ENCODE measurements around the gene MYBPH.

Gene MYBPH, protein sequence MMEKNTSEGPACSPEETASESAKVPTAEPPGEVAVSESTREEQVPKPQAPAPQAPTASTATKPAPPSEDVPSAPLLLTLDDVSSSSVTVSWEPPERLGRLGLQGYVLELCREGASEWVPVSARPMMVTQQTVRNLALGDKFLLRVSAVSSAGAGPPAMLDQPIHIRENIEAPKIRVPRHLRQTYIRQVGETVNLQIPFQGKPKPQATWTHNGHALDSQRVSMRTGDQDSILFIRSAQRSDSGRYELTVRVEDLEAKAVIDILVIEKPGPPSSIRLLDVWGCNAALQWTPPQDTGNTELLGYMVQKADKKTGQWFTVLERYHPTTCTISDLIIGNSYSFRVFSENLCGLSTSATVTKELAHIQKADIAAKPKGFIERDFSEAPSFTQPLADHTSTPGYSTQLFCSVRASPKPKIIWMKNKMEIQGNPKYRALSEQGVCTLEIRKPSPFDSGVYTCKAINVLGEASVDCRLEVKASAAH

DNA sequence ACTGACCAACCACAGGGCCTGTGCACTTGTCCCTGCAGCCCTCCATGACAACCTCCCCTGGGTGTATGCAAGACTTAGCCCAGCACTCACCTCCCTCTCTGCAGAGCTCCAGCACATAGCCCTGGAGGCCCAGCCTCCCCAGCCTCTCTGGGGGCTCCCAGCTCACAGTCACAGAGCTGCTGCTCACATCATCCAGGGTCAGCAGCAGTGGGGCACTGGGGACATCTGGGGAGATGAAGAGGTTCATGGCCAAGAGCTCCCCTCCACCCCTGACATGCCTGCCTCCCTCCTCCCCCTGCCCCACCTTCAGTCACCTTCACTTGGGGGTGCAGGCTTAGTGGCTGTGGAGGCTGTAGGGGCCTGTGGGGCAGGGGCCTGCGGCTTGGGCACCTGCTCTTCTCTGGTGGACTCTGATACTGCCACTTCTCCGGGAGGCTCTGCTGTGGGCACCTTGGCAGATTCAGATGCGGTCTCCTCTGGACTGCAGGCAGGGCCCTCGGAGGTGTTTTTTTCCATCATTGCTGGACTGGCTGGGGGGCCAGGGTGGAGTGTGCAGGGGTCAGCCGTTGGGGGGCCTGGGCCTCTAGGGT lies at the start of gene MYBPH:
Gene MYBPH (minus strand): TSS at position 590 of the 590 bp plus-strand sequence. CDS start 71 bp downstream, at position 519.
- no peaks in the 10 kb centered on the region for H3K36me3 ChIP-seq (ENCODE audit: control insufficient read depth, insufficient read depth, low read length)
- H3K4me1 ChIP-seq (ENCODE audit: control insufficient read depth, insufficient read depth, low read length) = no peaks in the 10 kb centered on the region
- H3K4me3 ChIP-seq (ENCODE audit: low read length) = no peak within 1 kb of the TSS
- H3K9ac ChIP-seq (ENCODE audit: low read length) = no peak within 1 kb of the TSS
- H3K27me3 ChIP-seq (ENCODE audit: control insufficient read depth, insufficient read depth, low read length) = no peaks in the 10 kb centered on the region
- no peak within 1 kb of the TSS for H3K27ac ChIP-seq (ENCODE audit: low read depth, low read length)

DNA sequence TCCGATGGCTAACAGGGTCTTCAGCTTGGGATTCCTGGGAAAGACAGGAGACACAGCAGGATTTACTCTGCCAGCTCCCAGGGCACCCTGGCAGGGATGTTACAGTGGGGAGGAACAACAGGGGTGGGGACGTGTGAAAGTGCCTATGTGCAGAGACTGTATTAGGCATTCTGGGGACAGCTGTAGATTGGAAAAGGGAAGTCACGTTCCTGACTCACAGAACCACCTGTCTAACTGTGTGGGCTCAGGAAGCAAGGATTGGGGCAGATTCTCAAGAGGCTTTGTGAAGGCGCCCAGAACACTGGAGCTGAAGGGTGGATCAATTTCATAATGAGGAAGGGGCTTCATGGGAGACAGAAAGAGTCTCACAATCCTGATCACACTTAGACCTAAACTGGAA lies 49.4 kb upstream of the MYBPH start:
- no peak overlapping the region for H3K4me3 ChIP-seq (ENCODE audit: low read length)
- no peak overlapping the region for H3K9ac ChIP-seq (ENCODE audit: low read length)
- no peaks in the 10 kb centered on the region for H3K4me1 ChIP-seq (ENCODE audit: control insufficient read depth, insufficient read depth, low read length)
- no peaks in the 10 kb centered on the region for H3K27me3 ChIP-seq (ENCODE audit: control insufficient read depth, insufficient read depth, low read length)
- H3K27ac ChIP-seq (ENCODE audit: low read depth, low read length) = no peak overlapping the region
- no peaks in the 10 kb centered on the region for H3K36me3 ChIP-seq (ENCODE audit: control insufficient read depth, insufficient read depth, low read length)

GRCh38 chr1:203223012-203223775 lies 47.6 kb upstream of the MYBPH start:
- no peaks in the 10 kb centered on the region for H3K36me3 ChIP-seq (ENCODE audit: control insufficient read depth, insufficient read depth, low read length)
- no peak overlapping the region for H3K9ac ChIP-seq (ENCODE audit: low read length)
- no peaks in the 10 kb centered on the region for H3K27me3 ChIP-seq (ENCODE audit: control insufficient read depth, insufficient read depth, low read length)
- no peak overlapping the region for H3K27ac ChIP-seq (ENCODE audit: low read depth, low read length)
- no peak overlapping the region for H3K4me3 ChIP-seq (ENCODE audit: low read length)
- no peaks in the 10 kb centered on the region for H3K4me1 ChIP-seq (ENCODE audit: control insufficient read depth, insufficient read depth, low read length)

- Histone ChIP-seq H3K27me3 (ENCODE audit: control insufficient read depth, insufficient read depth, low read length) (peaks cover 6% of the 10 kb centered on the region), H3K9ac (ENCODE audit: low read length) (no peak overlapping the region), H3K4me1 (ENCODE audit: control insufficient read depth, insufficient read depth, low read length) (no peaks in the 10 kb centered on the region), H3K27ac (ENCODE audit: low read depth, low read length) (no peak overlapping the region), H3K4me3 (ENCODE audit: low read length) (no peak overlapping the region), H3K36me3 (ENCODE audit: control insufficient read depth, insufficient read depth, low read length) (no peaks in the 10 kb centered on the region)
These were observed 44.3 kb upstream of the MYBPH start for GRCh38 chr1:203219934-203220333.

DNA sequence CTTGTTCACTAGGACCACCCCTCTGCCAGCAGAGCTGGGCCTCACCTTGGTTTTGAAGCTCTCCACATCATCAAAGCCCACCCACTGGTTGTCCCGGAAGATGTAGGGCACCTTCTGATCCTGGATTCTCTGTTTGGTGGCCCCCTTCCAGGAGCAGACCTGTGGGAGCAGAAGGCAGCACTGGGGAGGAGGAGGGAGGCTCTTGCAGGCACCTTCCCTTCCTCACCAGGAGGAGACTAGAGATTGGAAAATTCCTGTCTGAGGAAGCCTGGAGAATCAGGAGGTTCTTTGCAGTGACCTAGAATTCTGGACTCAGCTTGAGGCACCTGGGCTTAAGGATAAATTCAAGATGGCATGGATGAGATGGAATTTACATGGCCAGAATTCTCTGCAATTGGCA lies 43.5 kb upstream of the MYBPH start:
- Histone ChIP-seq H3K27ac (ENCODE audit: low read depth, low read length) (no peak overlapping the region), H3K4me3 (ENCODE audit: low read length) (no peak overlapping the region), H3K36me3 (ENCODE audit: control insufficient read depth, insufficient read depth, low read length) (no peaks in the 10 kb centered on the region), H3K9ac (ENCODE audit: low read length) (no peak overlapping the region), H3K4me1 (ENCODE audit: control insufficient read depth, insufficient read depth, low read length) (no peaks in the 10 kb centered on the region), H3K27me3 (ENCODE audit: control insufficient read depth, insufficient read depth, low read length) (peaks cover 6% of the 10 kb centered on the region)

DNA sequence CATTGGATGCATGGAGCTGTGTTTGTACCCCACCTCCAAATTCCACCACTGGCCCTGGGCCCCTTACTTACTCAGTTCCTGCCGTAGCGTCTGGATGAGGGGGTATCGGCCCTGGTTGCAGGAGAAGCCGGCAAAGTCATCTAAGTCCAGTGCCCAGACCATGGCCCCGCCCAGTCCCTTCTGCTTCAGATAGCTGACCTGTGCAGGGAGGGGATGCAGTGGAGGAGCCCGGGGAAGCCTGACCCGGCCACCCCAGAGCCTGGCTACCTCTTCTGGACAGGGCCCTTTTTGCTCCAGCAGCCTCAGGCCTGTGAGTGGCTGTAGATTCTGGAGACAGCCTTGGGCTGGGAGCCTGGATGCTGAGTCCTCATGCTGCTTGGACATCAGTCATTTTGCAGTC lies 42.0 kb upstream of the MYBPH start:
- Histone ChIP-seq H3K36me3 (ENCODE audit: control insufficient read depth, insufficient read depth, low read length) (no peaks in the 10 kb centered on the region), H3K27ac (ENCODE audit: low read depth, low read length) (no peak overlapping the region), H3K27me3 (ENCODE audit: control insufficient read depth, insufficient read depth, low read length) (peaks cover 6% of the 10 kb centered on the region), H3K4me3 (ENCODE audit: low read length) (no peak overlapping the region), H3K4me1 (ENCODE audit: control insufficient read depth, insufficient read depth, low read length) (no peaks in the 10 kb centered on the region), H3K9ac (ENCODE audit: low read length) (no peak overlapping the region)

DNA sequence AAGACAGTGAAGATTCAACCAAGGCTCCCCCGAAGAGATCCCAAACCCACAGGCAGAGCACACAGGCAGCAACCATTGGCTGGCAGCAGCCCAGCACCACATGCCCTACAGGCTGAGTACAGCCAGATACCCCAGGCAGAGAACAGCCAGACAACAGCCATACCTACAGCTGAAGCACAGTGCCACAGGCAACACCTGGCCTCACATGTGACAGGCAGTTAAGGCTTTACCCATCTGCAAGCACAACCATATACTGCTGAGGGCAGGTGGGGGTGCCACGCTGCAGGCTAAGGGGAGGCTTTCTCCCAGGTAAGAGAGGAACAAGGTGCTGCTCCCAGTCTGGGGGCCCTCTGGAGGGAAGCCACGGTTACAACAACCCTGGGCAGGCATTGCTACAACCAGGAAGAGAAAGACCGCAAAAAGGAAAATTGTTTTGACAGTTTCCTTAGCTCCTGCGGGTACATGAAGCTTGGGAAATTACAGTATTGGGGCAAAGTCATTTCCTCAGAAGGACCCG lies 41.6 kb upstream of the MYBPH start:
- H3K27me3 ChIP-seq (ENCODE audit: control insufficient read depth, insufficient read depth, low read length) = peaks cover 6% of the 10 kb centered on the region
- H3K4me3 ChIP-seq (ENCODE audit: low read length) = no peak overlapping the region
- H3K9ac ChIP-seq (ENCODE audit: low read length) = no peak overlapping the region
- H3K4me1 ChIP-seq (ENCODE audit: control insufficient read depth, insufficient read depth, low read length) = no peaks in the 10 kb centered on the region
- H3K27ac ChIP-seq (ENCODE audit: low read depth, low read length) = no peak overlapping the region
- H3K36me3 ChIP-seq (ENCODE audit: control insufficient read depth, insufficient read depth, low read length) = no peaks in the 10 kb centered on the region

DNA sequence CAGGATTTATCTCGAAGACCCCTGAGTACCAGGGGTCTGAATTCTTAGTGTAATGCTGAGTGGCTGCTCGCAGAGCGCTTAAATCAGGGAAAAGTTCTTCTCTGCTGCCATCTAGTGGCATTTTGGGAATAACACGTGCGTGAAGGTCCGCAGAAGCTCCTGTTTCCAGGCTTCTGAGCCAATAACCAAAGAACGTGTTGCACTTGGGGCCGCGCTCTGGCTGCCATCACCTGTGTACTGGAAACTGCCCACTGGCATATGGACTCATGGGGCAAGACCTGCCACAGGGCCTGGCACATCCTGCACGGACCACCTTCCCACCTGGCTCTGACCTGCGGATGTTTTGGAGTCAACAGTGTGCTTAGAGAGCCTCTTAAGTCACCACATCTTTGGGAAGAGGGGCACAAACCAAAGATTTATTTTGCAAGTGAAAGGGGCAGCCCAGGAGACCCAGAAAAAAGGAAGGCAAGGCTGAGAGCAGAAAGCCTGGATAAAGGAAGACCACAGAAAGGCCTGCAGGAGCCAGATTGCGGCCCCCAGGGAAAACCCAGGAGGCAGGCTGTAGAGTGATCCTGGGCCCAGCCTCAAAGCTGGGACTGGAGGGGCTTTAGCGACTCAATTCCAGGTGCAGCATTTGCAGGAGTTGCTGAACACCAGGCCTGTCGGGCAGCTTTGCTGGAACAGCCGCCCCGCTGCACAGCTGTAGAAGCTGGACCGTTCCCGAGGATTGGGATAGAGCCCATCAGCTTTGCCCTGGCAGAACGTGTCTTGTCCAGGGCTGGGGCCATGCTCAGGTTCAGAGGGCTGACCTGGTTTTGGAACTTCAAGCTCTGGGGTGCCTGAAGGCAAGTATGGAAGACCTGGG lies 40.9 kb upstream of the MYBPH start:
- Histone ChIP-seq H3K27ac (ENCODE audit: low read depth, low read length) (no peak overlapping the region), H3K9ac (ENCODE audit: low read length) (no peak overlapping the region), H3K4me1 (ENCODE audit: control insufficient read depth, insufficient read depth, low read length) (no peaks in the 10 kb centered on the region), H3K27me3 (ENCODE audit: control insufficient read depth, insufficient read depth, low read length) (peaks cover 6% of the 10 kb centered on the region), H3K4me3 (ENCODE audit: low read length) (no peak overlapping the region), H3K36me3 (ENCODE audit: control insufficient read depth, insufficient read depth, low read length) (no peaks in the 10 kb centered on the region)

GRCh38 chr1:203215573-203215972 lies 39.9 kb upstream of the MYBPH start:
- H3K27ac ChIP-seq (ENCODE audit: low read depth, low read length) = no peak overlapping the region
- H3K36me3 ChIP-seq (ENCODE audit: control insufficient read depth, insufficient read depth, low read length) = no peaks in the 10 kb centered on the region
- no peak overlapping the region for H3K4me3 ChIP-seq (ENCODE audit: low read length)
- H3K9ac ChIP-seq (ENCODE audit: low read length) = no peak overlapping the region
- no peaks in the 10 kb centered on the region for H3K4me1 ChIP-seq (ENCODE audit: control insufficient read depth, insufficient read depth, low read length)
- H3K27me3 ChIP-seq (ENCODE audit: control insufficient read depth, insufficient read depth, low read length) = peaks cover 6% of the 10 kb centered on the region

- Histone ChIP-seq H3K4me1 (ENCODE audit: control insufficient read depth, insufficient read depth, low read length) (no peaks in the 10 kb centered on the region), H3K4me3 (ENCODE audit: low read length) (no peak overlapping the region), H3K27me3 (ENCODE audit: control insufficient read depth, insufficient read depth, low read length) (peaks cover 6% of the 10 kb centered on the region), H3K27ac (ENCODE audit: low read depth, low read length) (no peak overlapping the region), H3K9ac (ENCODE audit: low read length) (no peak overlapping the region), H3K36me3 (ENCODE audit: control insufficient read depth, insufficient read depth, low read length) (no peaks in the 10 kb centered on the region)
These were observed 39.2 kb upstream of the MYBPH start for GRCh38 chr1:203214871-203215270.

DNA sequence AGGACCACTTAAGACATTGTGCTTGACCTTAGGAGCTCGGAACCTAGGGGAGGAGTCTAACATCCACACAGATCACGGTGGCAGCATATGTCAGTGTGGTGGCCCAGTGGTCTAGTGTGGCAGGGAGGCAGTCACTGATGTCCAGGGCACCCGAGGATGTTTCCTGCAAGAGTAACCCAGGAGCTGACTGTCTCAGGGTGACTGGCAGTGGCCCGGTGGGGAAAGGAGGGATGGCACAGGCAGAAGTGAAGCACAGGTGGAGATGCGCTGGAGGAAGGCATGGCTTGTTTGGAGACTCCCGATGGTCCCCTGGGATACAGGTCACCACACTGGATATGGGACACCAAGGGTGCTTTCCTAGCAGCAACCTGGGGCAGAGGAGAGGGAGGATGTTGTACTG lies 37.5 kb upstream of the MYBPH start:
- peaks cover 6% of the 10 kb centered on the region for H3K27me3 ChIP-seq (ENCODE audit: control insufficient read depth, insufficient read depth, low read length)
- no peak overlapping the region for H3K9ac ChIP-seq (ENCODE audit: low read length)
- no peaks in the 10 kb centered on the region for H3K36me3 ChIP-seq (ENCODE audit: control insufficient read depth, insufficient read depth, low read length)
- H3K4me1 ChIP-seq (ENCODE audit: control insufficient read depth, insufficient read depth, low read length) = no peaks in the 10 kb centered on the region
- no peak overlapping the region for H3K4me3 ChIP-seq (ENCODE audit: low read length)
- H3K27ac ChIP-seq (ENCODE audit: low read depth, low read length) = no peak overlapping the region

All from rectal smooth muscle tissue (tissue), 1 donor.